GM19395 (cell line): ENCODE measurements around the gene MAP3K9.
A peak's percentile ranks its signal among the peaks of the same experiment; 100 is the strongest.
"Not testable (repeated sequence)": the region's sequence is repeated elsewhere in the genome, so short reads cannot be mapped to it uniquely, and the experiment has no call there.

Experiments used
- ATAC-seq: cut with Tn5 transposase; IDR thresholded peaks from one replicate; pipeline ENCODE4 v1.9.1; 2021; ENCODE audit warnings: mild to moderate bottlenecking, moderate library complexity; ENCODE audit not compliant: unreplicated experiment

Gene MAP3K9

GRCh38 chr14:70809225-70810219 lies at the start of gene MAP3K9:
MAP3K9 (minus strand) TSS chr14:70809513; CDS start chr14:70809171, 342 bp downstream.
- peak; percentile 89 for ATAC-seq

- ATAC-seq: no peak
These were observed 49.3 kb upstream of the MAP3K9 start for GRCh38 chr14:70858641-70859040.

GRCh38 chr14:70857496-70857890 lies 48.2 kb upstream of the MAP3K9 start:
- ATAC-seq: no peak

- no peak for ATAC-seq
These were observed 47.7 kb upstream of the MAP3K9 start for GRCh38 chr14:70856851-70857495.

- no peak for ATAC-seq
These were observed 46.2 kb upstream of the MAP3K9 start for GRCh38 chr14:70855486-70855885.

GRCh38 chr14:70853658-70854057 lies 44.3 kb upstream of the MAP3K9 start:
- not testable (repeated sequence) for ATAC-seq

GRCh38 chr14:70847406-70848090 lies 38.2 kb upstream of the MAP3K9 start:
- no peak for ATAC-seq

- no peak for ATAC-seq
These were observed 36.3 kb upstream of the MAP3K9 start for GRCh38 chr14:70845601-70846000.

GRCh38 chr14:70842851-70843462 lies 33.6 kb upstream of the MAP3K9 start:
- ATAC-seq: no peak

- no peak for ATAC-seq
These were observed 28.8 kb upstream of the MAP3K9 start for GRCh38 chr14:70838076-70838475.

- no peak for ATAC-seq
These were observed 27.6 kb upstream of the MAP3K9 start for GRCh38 chr14:70836946-70837345.

GRCh38 chr14:70833884-70834283 lies 24.6 kb upstream of the MAP3K9 start:
- no peak for ATAC-seq

- no peak for ATAC-seq
These were observed 23.4 kb upstream of the MAP3K9 start for GRCh38 chr14:70832561-70833305.

- ATAC-seq: no peak
These were observed 21.9 kb upstream of the MAP3K9 start for GRCh38 chr14:70830998-70831781.

GRCh38 chr14:70828188-70828587 lies 18.9 kb upstream of the MAP3K9 start:
- no peak for ATAC-seq

GRCh38 chr14:70827752-70828151 lies 18.4 kb upstream of the MAP3K9 start:
- no peak for ATAC-seq

GRCh38 chr14:70827347-70827746 lies 18.0 kb upstream of the MAP3K9 start:
- ATAC-seq: no peak

- ATAC-seq: no peak
These were observed 14.0 kb upstream of the MAP3K9 start for GRCh38 chr14:70823281-70823680.

- ATAC-seq: no peak
These were observed 13.3 kb upstream of the MAP3K9 start for GRCh38 chr14:70822530-70823185.
